Epithelial cell of prostate (primary cell): ENCODE data around the gene SLC25A2.
A peak's percentile ranks its signal among the peaks of the same experiment; 100 is the strongest.
"Not testable (repeated sequence)": the region's sequence is repeated elsewhere in the genome, so short reads cannot be mapped to it uniquely, and the experiment has no call there.

ENCODE experiments used
- DNase-seq: peaks from one replicate; pipeline ENCODE4 v3.0.0-alpha.2; 2011; ENCODE audit warnings: low read depth, low spot score
- H3K27ac ChIP-seq: fragments of 450-650 bp; 2 replicates; pipeline ENCODE4 v1.5.1; 2017; ENCODE audit warnings: mild to moderate bottlenecking

SLC25A2 gene

GRCh38 chr5:141303756-141304155, at the start of gene SLC25A2:
Gene SLC25A2, minus strand, starts transcription at chr5:141304049. Its CDS starts 184 bp downstream, at chr5:141303865.
- no peak within 1 kb of the TSS for H3K27ac ChIP-seq
- DNase-seq = no peak

- no peak overlapping the region for H3K27ac ChIP-seq
- no peak for DNase-seq
Measured at GRCh38 chr5:141351591-141351990, 47.7 kb upstream of the SLC25A2 start.

- no peak for DNase-seq
Measured at GRCh38 chr5:141349917-141350619, 46.2 kb upstream of the SLC25A2 start, which contains the start of gene PCDHGB1. Gene PCDHGB1, plus strand, starts transcription at chr5:141350099. Its CDS starts 162 bp downstream, at chr5:141350261.

GRCh38 chr5:141346017-141346416, 42.2 kb upstream of the SLC25A2 start:
- H3K27ac ChIP-seq, DNase-seq: not testable (repeated sequence)

More at GRCh38 chr5:141349917-141350619, 46.2 kb upstream of the SLC25A2 start, which contains the start of gene PCDHGB1:
- no peak within 1 kb of the TSS for H3K27ac ChIP-seq

- H3K27ac ChIP-seq = no peak overlapping the region
- DNase-seq = no peak
Measured at GRCh38 chr5:141345327-141345726, 41.5 kb upstream of the SLC25A2 start.

- H3K27ac ChIP-seq = no peak overlapping the region
- DNase-seq = no peak
Measured at GRCh38 chr5:141343953-141344463, 40.2 kb upstream of the SLC25A2 start.

GRCh38 chr5:141343242-141343952, 39.5 kb upstream of the SLC25A2 start, which contains the start of gene PCDHGA3:
Gene PCDHGA3, plus strand, starts transcription at chr5:141343829. Its CDS starts 205 bp downstream, at chr5:141344034.
- no peak for DNase-seq
- no peak within 1 kb of the TSS for H3K27ac ChIP-seq

- DNase-seq = no peak
Measured at GRCh38 chr5:141342773-141343172, 38.9 kb upstream of the SLC25A2 start.

GRCh38 chr5:141340781-141341354, 37.0 kb upstream of the SLC25A2 start:
- not testable (repeated sequence) for DNase-seq, H3K27ac ChIP-seq

More at GRCh38 chr5:141342773-141343172, 38.9 kb upstream of the SLC25A2 start:
- H3K27ac ChIP-seq = no peak overlapping the region

- DNase-seq = no peak
- no peak within 1 kb of the TSS for H3K27ac ChIP-seq
Measured at GRCh38 chr5:141338538-141339306, 34.9 kb upstream of the SLC25A2 start, which contains the start of gene PCDHGA2. Gene PCDHGA2, plus strand, starts transcription at chr5:141338760.

- not testable (repeated sequence) for DNase-seq, H3K27ac ChIP-seq
Measured at GRCh38 chr5:141332571-141332970, 28.7 kb upstream of the SLC25A2 start.

GRCh38 chr5:141330299-141331080, 26.6 kb upstream of the SLC25A2 start, which contains the start of gene PCDHGA1:
Gene PCDHGA1, plus strand, starts transcription at chr5:141330514.
- DNase-seq = no peak
- no peak within 1 kb of the TSS for H3K27ac ChIP-seq

GRCh38 chr5:141328231-141328630, 24.4 kb upstream of the SLC25A2 start:
- H3K27ac ChIP-seq = no peak overlapping the region
- DNase-seq = no peak

GRCh38 chr5:141326088-141326854, 22.4 kb upstream of the SLC25A2 start:
- H3K27ac ChIP-seq = no peak overlapping the region

GRCh38 chr5:141322261-141322660, 18.4 kb upstream of the SLC25A2 start:
- no peak for DNase-seq
- H3K27ac ChIP-seq = no peak overlapping the region

More at GRCh38 chr5:141326088-141326854, 22.4 kb upstream of the SLC25A2 start:
- no peak for DNase-seq

GRCh38 chr5:141320225-141321169, 16.6 kb upstream of the SLC25A2 start, which contains the start of gene TAF7:
Gene TAF7, minus strand, starts transcription at chr5:141320784. Its CDS starts 740 bp downstream, at chr5:141320044.
- H3K27ac ChIP-seq = peak within 1 kb of the TSS; percentile 95
- peak; percentile 61 for DNase-seq

- DNase-seq = no peak
- H3K27ac ChIP-seq = peak overlapping the region; percentile 95
Measured at GRCh38 chr5:141319699-141320098, 15.8 kb upstream of the SLC25A2 start.
